PC-9 (cell line): ENCODE measurements around the gene CEP162. TPM values are rescaled to one million over a fixed set of nuclear protein-coding genes. Genes with fewer than 3 reads are reported as not detected.

Experiments used
- BruUV-seq: library from RNA; stranded (reverse); fragments of 400-500 nt; replicated peaks from 2 replicates; lab custom pipeline; 2021; lab: Mats Ljungman, UMichigan
- CTCF ChIA-PET: fragments of 300-600 bp; sonication (Branson Sonifier 250); formaldehyde crosslinking; loops from one replicate; lab custom pipeline; 2022; ENCODE audit warnings: antibody characterized with exemption; lab: Charles Lee
- POLR2A ChIA-PET: fragments of 300-600 bp; sonication (Branson Sonifier 250); formaldehyde crosslinking; loops from one replicate; lab custom pipeline; 2022; ENCODE audit warnings: antibody characterized with exemption; ENCODE audit not compliant: unreplicated experiment; lab: Charles Lee
- DNase-seq, 2 experiments: peaks; one replicate each; pipeline versions ENCODE4 v3.0.0 to v3.0.0-alpha.2; 2015 to 2022; ENCODE audit warnings: mixed read lengths in 1 of 2
- H2AFZ ChIP-seq: fragments of 200-600 bp; sonication (generic); 2 replicates; pipeline ENCODE4 v1.8.1; 2017; ENCODE audit warnings: antibody characterized with exemption
- H3F3A ChIP-seq: fragments of 200-600 bp; sonication (generic); 2 replicates; pipeline ENCODE4 v1.8.1; 2017; ENCODE audit warnings: antibody characterized with exemption, mild to moderate bottlenecking, low read depth; ENCODE audit not compliant: insufficient read depth
- H3K27ac ChIP-seq: fragments of 200-600 bp; sonication (generic); 2 replicates; pipeline ENCODE4 v1.6.1; 2016; ENCODE audit warnings: mixed run types
- H3K27me3 ChIP-seq: fragments of 200-600 bp; sonication (generic); 2 replicates; pipeline ENCODE4 v1.6.1; 2016; ENCODE audit warnings: low read depth, mixed run types; ENCODE audit not compliant: insufficient read depth
- H3K36me3 ChIP-seq: fragments of 200-600 bp; sonication (generic); 2 replicates; pipeline ENCODE4 v1.6.1; 2016; ENCODE audit warnings: low read depth, mixed run types
- H3K4me1 ChIP-seq: fragments of 200-600 bp; sonication (generic); replicated peaks from 2 replicates; pipeline ENCODE4 v1.6.1; 2016; ENCODE audit warnings: mixed run types; ENCODE audit not compliant: insufficient read depth
- H3K4me2 ChIP-seq: fragments of 200-600 bp; sonication (generic); 2 replicates; pipeline ENCODE4 v1.6.1; 2017; ENCODE audit warnings: mixed run types
- H3K4me3 ChIP-seq: fragments of 200-600 bp; sonication (generic); 2 replicates; pipeline ENCODE4 v1.6.1; 2016; ENCODE audit warnings: mixed run types
- H3K79me2 ChIP-seq: fragments of 200-600 bp; sonication (generic); 2 replicates; pipeline ENCODE4 v1.6.1; 2017; ENCODE audit warnings: low read depth, mixed run types
- H3K9me2 ChIP-seq: fragments of 200-600 bp; sonication (generic); 2 replicates; pipeline ENCODE4 v1.8.1; 2017; ENCODE audit warnings: mild to moderate bottlenecking; ENCODE audit not compliant: insufficient read depth
- H3K9me3 ChIP-seq: fragments of 200-600 bp; sonication (generic); 2 replicates; pipeline ENCODE4 v1.8.1; 2016; ENCODE audit warnings: low read depth; ENCODE audit not compliant: insufficient read depth
- H4K20me1 ChIP-seq: fragments of 200-600 bp; sonication (generic); 2 replicates; pipeline ENCODE4 v1.8.1; 2017; ENCODE audit not compliant: insufficient read depth
- CTCF ChIP-seq: fragments of 200-600 bp; sonication (generic); conservative IDR thresholded peaks from 2 replicates; pipeline ENCODE4 v1.6.1; 2017; ENCODE audit warnings: mixed run types, antibody characterized with exemption, mild to moderate bottlenecking, moderate library complexity
- EZH2 ChIP-seq: fragments of 200-600 bp; sonication (generic); IDR thresholded peaks from 2 replicates; pipeline ENCODE4 v1.8.0; 2017; ENCODE audit warnings: antibody characterized with exemption, low read depth
- intact Hi-C: fragments of 100-400 bp; cut with micrococcal nuclease; formaldehyde crosslinking; loops from one replicate; pipeline ENCODE4 v1.10.0; 2022; ENCODE audit not compliant: unreplicated experiment
- total RNA-seq: library from RNA; stranded (reverse); gene quantifications from 2 replicates; pipeline ENCODE4 v1.2.3, GENCODE V29; 2021

Gene CEP162
- total RNA-seq, 1 experiment from 2014 or later, result 5.8 TPM

- Histone ChIP-seq H3F3A (no peaks in the 10 kb centered on the region), H3K4me3 (no peak overlapping the region), H3K9me2 (no peaks in the 10 kb centered on the region), H3K9me3 (no peaks in the 10 kb centered on the region), H3K79me2 (no peaks in the 10 kb centered on the region), H3K36me3 (no peaks in the 10 kb centered on the region), H3K4me1 (no peaks in the 10 kb centered on the region), H3K27me3 (no peaks in the 10 kb centered on the region), H4K20me1 (no peaks in the 10 kb centered on the region), H3K27ac (no peak overlapping the region), H3K4me2 (no peak overlapping the region), H2AFZ (no peak overlapping the region)
- DNase-seq, result no peak
- POLR2A ChIA-PET, result no interaction called here
- BruUV-seq, result no TSS peak
- intact Hi-C loops, result no loop called here
- TF ChIP-seq CTCF (no peak), EZH2 (no peak)
- CTCF ChIA-PET, result no interaction called here
Observed at GRCh38 chr6:84077645-84078044, 149.8 kb downstream of the CEP162 start.

DNA sequence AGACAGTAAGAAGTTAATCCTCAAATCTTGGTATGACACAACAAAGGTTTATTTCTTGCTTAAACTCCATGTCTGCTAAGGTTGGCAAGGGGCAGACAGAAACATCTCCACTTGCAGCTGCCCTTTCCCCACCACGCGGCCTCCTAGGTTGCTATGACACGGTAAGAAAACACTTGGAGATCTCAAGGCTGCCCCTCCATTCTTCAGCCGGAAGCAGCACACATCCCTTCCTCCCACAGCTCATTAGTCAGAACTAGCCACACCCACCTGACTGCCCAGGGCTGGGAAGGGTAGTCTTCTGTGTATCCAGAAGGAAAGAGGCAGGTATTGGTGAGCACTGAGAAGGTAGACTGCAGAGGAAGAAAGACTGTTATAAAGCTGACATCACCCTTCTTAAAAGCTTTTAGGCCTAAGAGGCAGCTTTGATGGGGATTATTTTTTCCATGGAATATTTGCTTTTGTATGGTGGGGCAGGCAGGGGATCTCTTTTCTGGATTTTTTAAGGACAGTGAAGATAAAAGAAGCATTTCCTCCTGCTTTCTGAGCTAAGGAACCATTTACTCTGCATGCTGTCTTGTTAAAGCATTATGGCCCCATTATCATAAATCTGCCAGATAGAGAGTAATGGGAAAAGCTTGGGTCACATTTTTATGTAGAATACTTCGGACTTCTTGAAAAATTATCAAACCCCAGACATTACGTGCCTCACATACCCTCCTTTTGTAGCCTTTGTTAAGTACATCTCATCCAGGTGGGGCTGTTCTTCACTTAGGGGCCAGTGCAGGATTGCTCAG lies 152.3 kb downstream of the CEP162 start:
- Histone ChIP-seq H3K9me3 (no peaks in the 10 kb centered on the region), H3K27ac (no peak overlapping the region), H3K4me2 (no peak overlapping the region), H3K9me2 (no peaks in the 10 kb centered on the region), H4K20me1 (no peaks in the 10 kb centered on the region), H3F3A (no peaks in the 10 kb centered on the region), H3K27me3 (no peaks in the 10 kb centered on the region), H2AFZ (no peak overlapping the region), H3K79me2 (no peaks in the 10 kb centered on the region), H3K36me3 (no peaks in the 10 kb centered on the region), H3K4me1 (no peaks in the 10 kb centered on the region), H3K4me3 (no peak overlapping the region)
- intact Hi-C loops, result no loop called here
- TF ChIP-seq EZH2 (no peak), CTCF (no peak)
- CTCF ChIA-PET, result interaction anchor here (0.6 kb wide), 1 partner anchor 1051 kb away, joined by 3 read pairs; no protein-coding TSS in a partner anchor
- POLR2A ChIA-PET, result no interaction called here
- BruUV-seq, result no TSS peak
- DNase-seq, result no peak

Other genes with a start within 250 kb of the CEP162 start
- gene MRAP2, start 193.9 kb downstream of the CEP162 start, total RNA-seq, result not detected in 2 replicates